NCI-H2196 treated with DMSO at 0.1 percent for 48 hours (cell line): ENCODE measurements around the gene TBC1D8.

Experiments
- DNase-seq: peaks from one replicate; lab custom pipeline; 2025; ENCODE audit not compliant: unreplicated experiment; lab: John Stamatoyannopoulos, UW

TBC1D8 gene

GRCh38 chr2:101004620-101005325 is 146.4 kb downstream of the TBC1D8 start:
- DNase-seq = no peak

GRCh38 chr2:101003278-101003775 is 147.9 kb downstream of the TBC1D8 start:
- DNase-seq = no peak

- no peak for DNase-seq
Observed at GRCh38 chr2:101002562-101003277, 148.5 kb downstream of the TBC1D8 start.

DNA sequence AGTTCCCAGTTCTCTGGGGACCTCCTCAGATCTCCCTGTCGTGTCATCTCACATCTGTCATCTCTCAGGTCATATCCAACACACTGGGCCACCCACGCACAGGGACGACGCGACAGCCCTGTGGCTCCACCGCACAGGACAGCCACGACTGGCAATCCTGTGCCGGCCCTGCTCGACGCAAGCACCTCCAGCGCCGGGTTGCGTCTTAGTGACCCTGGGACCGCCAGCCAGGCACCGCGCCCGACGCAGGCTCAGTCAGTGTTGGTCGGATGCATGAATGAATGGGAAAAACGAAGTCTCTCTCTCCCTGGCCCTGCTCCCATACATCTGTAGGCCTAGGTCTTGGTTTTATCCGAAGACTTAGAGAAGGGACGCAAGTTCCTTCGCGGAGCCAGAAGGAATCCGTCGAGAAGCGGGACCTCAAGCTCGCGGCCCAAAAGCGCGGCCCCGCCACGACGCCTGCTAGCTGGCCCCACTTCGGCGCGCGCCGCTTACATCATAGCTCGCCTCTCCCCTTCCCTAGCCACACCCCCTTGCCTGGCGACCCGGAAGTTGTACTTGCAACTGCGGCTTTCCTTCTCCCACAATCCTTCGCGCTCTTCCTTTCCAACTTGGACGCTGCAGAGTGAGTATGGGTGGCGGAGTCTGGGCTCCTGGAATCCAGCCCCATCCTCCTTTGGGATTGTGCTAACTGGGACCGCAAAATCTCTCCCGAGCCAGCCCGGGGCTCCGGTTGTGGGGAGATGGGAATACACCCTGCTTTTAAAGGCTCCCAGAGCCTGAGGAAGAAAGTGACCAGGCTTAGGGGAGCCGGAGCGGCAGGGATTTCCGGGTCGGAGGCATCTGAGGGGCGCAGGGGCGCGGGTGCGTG is 149.3 kb downstream of the TBC1D8 start, which contains the start of gene RPL31:
Gene RPL31 (plus strand): TSS at position 599 of the 871 bp plus-strand sequence. CDS start 413 bp downstream, outside the sequence.
- DNase-seq = peak; percentile 91

GRCh38 chr2:100999995-101000394 is 151.2 kb downstream of the TBC1D8 start:
- no peak for DNase-seq

DNA sequence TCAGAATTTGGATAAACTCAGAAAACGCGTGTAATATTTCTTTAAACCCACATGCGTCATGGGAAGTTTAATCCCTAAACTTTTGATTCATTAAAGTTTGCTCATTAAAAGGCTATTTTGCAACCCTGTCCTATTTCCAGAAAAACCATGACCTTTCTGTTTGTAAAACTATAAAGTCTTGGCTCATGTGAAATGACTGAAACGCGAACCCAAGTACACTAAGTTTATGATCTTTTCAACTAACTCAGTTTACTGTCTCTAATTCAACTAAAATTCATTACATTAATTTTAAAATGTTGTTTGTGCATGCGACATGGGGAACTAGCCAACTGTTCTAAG is 153.0 kb downstream of the TBC1D8 start:
- DNase-seq = no peak

GRCh38 chr2:100997509-100998234 is 153.5 kb downstream of the TBC1D8 start:
- no peak for DNase-seq

DNA sequence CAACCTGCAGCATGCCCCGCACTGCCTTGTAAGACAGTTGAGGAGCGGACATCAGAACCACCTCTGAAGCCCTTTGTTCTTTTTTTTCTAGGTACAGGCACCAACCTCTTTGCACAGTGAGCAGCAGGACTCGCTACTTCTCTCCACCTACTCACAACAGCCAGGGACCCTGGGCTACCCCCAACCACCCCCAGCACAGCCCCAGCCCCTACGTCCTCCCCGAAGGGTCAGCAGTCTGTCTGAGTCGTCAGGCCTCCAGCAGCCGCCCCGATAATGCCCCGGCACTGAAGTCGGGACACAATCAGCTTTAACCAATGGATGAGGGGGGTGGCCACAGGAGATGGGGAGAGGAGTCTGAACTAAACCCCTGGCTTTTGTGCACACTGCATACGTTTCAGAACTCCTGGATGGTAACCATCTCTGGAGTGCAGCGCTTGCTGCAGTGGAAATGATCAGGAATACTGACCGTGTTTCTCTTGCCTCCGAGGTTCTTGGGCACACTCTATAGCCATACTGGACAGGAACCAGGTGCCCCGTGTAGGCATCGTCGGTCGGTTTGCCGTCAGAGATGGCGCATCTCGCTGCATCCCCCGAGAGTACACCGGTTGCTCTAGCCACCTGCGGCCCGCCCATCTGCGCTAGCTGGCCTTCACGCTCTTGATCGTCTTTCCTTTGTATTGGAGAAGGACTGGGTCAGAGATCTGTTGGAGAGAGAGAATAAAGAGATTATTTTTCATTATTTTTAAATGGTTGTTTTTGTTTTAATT is 155.7 kb downstream of the TBC1D8 start:
- DNase-seq = no peak

DNA sequence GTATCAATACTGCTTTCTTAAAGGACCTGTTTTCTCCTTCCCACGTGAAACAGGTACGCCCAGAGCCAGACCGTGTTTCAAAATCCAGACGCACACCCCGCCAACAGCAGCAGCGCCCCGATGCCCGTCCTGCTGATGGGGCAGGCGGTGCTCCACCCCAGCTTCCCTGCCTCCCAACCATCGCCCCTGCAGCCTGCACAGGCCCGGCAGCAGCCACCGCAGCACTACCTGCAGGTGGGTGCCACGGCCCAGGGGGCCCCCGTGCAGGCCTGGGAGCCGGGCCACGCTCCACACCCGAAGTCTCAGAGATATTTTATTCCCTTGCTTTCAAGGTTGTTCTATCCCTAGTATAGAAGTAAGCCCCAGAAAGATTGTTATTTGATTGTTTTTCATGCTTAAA is 157.9 kb downstream of the TBC1D8 start:
- no peak for DNase-seq

DNA sequence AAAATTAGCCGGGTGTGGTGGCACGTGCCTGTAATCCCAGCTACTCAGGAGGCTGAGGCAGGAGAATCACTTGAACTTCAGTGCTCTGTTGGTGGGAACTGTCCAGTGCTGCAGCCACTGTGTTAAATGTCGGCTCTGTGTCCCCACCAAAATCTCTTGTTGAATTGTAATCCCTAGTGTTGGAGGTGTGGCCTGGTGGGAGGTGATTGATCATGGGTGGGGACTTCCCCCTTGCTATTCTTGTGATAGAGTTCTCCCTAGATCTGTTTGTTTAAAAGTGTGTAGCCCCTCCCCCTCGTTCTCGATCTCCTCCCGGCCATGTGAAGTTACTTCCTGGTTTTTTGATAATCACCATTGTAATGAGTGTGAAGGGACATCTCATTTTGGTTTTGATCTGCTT is 158.9 kb downstream of the TBC1D8 start:
- DNase-seq = no peak

GRCh38 chr2:100991404-100991773 is 159.8 kb downstream of the TBC1D8 start:
- no peak for DNase-seq

DNA sequence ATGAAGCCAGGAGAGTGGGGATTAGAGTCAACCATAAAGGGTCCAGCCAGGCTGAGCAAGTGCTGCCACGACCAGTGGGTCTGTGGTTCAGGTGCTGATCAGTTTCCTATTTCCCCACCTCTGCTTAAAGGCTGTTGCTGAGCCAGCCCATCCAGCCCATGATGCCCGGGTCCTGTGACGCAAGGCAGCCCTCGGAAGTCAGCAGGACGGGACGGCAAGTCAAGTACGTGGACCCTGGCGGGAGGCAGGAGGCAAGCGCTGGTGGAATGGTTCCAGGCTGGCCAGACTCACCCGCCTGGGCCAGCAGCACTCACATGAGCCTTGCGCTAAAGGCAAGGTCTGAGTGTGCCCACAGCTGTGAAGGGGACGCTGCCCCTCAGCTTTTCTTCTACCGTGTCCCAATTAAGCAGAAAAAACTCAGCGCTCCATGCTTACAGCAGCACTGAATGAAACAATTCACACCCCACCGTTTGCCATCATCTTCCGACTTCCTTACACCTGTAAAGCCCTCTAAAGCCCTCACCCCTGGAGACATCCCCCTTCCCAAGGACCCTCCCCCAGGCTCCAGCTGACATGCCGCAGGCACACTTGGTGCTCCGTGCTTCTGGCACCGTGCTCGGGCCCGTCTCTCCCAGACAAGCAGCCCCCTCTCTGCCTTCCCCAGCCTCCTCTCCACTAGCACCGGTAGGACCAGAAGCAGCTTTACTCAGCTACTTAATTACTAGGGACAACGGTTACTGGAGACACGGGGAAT is 160.4 kb downstream of the TBC1D8 start:
- DNase-seq = no peak

DNA sequence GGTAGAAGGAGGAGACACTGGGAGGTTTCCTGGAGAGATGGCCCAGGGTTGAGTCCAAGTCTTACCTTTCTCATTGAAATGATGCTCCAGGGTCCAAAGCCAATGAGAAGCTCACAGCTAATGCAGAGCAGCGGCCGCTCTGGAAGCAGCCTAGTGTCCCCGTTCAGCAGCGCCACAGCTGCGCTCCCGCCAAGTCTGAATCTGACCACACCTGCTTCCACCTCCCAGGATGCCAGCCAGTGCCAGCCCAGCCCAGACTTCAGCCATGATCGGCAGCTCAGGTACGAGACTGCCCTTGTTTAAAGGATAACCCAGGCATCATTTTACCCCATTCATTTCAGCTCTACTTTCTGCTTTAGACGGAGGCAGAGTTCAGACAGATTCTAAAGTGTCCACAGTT is 161.0 kb downstream of the TBC1D8 start:
- DNase-seq = no peak

DNA sequence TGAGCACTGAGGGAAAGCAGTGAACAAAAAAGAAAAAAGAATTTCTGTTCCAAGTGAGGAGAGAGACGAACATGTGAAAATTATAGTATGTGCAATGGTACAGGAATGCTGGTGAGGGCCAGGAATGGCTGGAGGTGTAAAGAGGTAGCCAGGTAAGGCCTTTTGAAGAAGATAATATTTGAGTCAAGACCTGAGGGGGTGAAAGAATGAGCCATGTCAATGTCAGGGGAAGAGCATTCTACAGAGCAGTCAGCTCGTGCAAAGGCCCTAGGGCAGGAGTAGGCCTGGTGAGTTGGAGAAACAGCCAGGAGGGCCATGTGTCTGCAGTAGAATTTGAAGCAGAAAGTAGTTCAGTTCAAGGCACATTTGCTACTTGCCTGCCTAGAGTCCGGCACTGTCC is 161.5 kb downstream of the TBC1D8 start:
- no peak for DNase-seq

DNA sequence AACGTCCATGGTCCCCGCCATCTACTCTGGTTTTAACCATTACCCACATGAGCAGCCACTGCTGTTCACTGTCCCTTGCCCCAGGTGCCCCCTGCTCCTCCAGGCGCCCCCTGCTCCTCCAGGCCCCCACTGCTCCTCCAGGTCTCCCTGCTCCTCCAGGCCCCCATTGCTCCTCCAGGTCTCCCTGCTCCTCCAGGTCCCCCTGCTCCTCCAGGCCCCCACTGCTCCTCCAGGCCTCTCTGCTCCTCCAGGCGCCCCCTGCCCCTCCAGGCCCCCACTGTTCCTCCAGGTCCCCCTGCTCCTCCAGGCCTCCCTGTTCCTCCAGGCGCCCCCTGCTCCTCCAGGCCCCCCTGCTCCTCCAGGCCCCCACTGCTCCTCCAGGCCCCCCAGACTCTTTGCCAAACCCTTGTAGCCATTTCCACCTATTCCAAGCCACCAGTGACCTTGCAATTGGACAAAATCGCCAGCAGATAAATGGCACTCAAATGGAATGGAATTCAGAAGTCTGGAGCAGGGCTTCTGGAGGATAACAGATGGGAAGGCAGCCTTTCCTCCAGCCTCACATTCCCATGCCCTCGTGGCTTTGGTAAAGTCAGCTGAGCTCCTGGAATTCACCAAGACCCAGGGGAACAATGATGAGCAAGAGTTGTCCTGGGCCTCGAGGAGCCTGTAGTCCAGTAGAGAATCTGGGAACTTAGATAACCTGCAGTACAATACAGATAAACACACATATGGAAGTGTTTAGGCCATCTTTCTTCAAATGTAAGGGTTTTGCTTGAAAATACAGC is 162.4 kb downstream of the TBC1D8 start:
- no peak for DNase-seq

DNA sequence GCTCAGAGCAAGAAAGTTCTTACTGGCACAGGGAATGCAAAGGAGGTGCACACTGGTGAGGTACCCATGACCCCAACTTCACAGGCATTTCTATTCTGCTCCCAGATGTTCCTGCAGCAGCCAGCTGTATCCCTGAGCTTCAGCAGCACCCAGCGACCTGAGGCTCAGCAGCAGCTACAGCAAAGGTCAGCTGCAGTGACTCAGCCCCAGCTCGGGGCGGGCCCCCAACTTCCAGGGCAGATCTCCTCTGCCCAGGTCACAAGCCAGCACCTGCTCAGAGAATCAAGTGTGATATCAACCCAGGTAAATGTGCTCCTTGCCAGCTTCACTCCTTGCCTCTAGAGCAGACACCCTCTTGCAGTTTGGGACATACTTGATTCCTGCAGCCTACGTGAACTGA is 163.2 kb downstream of the TBC1D8 start:
- no peak for DNase-seq

DNA sequence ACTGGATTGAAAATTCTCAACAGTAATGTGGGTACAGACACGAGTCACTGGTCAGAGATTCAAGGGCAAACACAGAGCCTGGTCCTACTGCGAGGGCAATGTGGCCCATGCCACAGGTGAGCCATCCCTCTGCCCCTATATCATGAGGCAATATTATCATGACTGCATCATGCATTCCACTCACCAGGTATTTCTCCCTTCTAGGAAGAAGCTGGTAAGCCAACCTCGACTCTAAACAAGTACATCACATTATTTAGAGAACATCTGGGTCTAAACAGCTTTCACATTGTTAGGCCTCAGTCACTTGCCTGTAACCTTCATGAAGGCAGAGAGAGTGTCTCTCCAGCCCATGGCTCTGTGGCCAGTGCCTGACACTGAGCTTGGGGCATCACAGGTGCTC is 163.6 kb downstream of the TBC1D8 start:
- DNase-seq = no peak

GRCh38 chr2:100986157-100986556 is 165.0 kb downstream of the TBC1D8 start:
- DNase-seq = no peak

DNA sequence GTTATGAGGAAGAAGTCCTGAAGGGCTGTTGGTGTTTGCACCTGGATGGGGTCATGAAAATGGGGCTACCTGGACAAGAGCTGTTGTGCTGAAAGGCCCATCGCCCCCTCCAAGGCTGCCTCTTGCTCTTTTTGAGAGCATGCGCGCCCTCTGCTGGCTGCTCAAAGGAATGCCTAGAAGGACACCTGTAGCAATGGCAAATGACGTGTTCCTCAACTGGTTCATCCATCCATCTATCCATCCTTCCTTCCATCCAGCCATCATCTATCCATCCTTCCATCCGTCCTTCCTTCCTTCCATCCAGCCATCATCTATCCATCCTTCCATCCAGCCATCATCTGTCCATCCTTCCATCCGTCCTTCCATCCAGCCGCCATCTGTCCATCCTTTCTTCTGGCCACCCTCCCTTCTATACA is 166.3 kb downstream of the TBC1D8 start:
- DNase-seq = peak; percentile 42
